OCI-LY3 (cell line): ENCODE results near the gene LILRB3.

Experiments used
- H2AFZ ChIP-seq: fragments of 200-600, 300-600 bp; shearing (Covaris generic); 2 replicates; pipeline ENCODE4 v1.6.0; 2014; ENCODE audit warnings: antibody characterized with exemption, low read depth, low read length
- H3K27ac ChIP-seq: fragments of 200-600, 300-600 bp; sonication (generic); 2 replicates; pipeline ENCODE4 v1.5.1; 2014; ENCODE audit warnings: mild to moderate bottlenecking, low read length, moderate library complexity, mixed read lengths
- H3K27me3 ChIP-seq: fragments of 200-600, 300-600 bp; sonication (generic); 2 replicates; pipeline ENCODE4 v1.6.1; 2014; ENCODE audit warnings: low read depth, low read length, mixed read lengths
- H3K36me3 ChIP-seq: fragments of 200-600, 300-600 bp; sonication (generic); replicated peaks from 2 replicates; pipeline ENCODE3; 2014; ENCODE audit warnings: low read depth, low read length, mixed read lengths
- H3K4me1 ChIP-seq: fragments of 300-600, 200-600 bp; sonication (generic); 2 replicates; pipeline ENCODE4 v1.6.1; 2014; ENCODE audit warnings: low read length, mixed read lengths
- H3K4me2 ChIP-seq: fragments of 200-600, 300-600 bp; sonication (generic); 2 replicates; pipeline ENCODE4 v1.6.1; 2014; ENCODE audit warnings: low read length, mixed read lengths
- H3K4me3 ChIP-seq: fragments of 300-600, 200-600 bp; sonication (generic); 2 replicates; pipeline ENCODE4 v1.5.1; 2014; ENCODE audit warnings: antibody characterized with exemption, mild to moderate bottlenecking, low read length, moderate library complexity
- H3K79me2 ChIP-seq: fragments of 300-600, 200-600 bp; shearing (Covaris generic); 2 replicates; pipeline ENCODE4 v1.6.1; 2014; ENCODE audit warnings: mild to moderate bottlenecking, low read length, mixed read lengths
- H3K9ac ChIP-seq: fragments of 300-600, 200-600 bp; shearing (Covaris generic); 2 replicates; pipeline ENCODE4 v1.6.0; 2014; ENCODE audit warnings: mild to moderate bottlenecking, low read length, moderate library complexity
- H3K9me3 ChIP-seq: fragments of 200-600, 300-600 bp; shearing (Covaris generic); 2 replicates; pipeline ENCODE4 v1.6.1; 2014; ENCODE audit warnings: low read length, mixed read lengths; ENCODE audit not compliant: insufficient read depth
- H4K20me1 ChIP-seq: fragments of 200-600, 300-600 bp; sonication (generic); 2 replicates; pipeline ENCODE4 v1.6.1; 2016; ENCODE audit warnings: low read length, mixed read lengths; ENCODE audit not compliant: insufficient read depth
- EZH2phosphoT487 ChIP-seq: fragments of 200-600 bp; shearing (Covaris generic); IDR thresholded peaks from 2 replicates; pipeline ENCODE4 v1.6.1; 2018; ENCODE audit warnings: antibody characterized with exemption, mixed run types, low read depth
- TF ChIP-seq, protein P1 (sequence below): fragments of 200-600, 300-600 bp; sonication (generic); IDR thresholded peaks from 2 replicates; pipeline ENCODE4 v1.5.1; 2014; ENCODE audit warnings: antibody characterized with exemption, low read length, low read depth

The LILRB3 gene

DNA sequence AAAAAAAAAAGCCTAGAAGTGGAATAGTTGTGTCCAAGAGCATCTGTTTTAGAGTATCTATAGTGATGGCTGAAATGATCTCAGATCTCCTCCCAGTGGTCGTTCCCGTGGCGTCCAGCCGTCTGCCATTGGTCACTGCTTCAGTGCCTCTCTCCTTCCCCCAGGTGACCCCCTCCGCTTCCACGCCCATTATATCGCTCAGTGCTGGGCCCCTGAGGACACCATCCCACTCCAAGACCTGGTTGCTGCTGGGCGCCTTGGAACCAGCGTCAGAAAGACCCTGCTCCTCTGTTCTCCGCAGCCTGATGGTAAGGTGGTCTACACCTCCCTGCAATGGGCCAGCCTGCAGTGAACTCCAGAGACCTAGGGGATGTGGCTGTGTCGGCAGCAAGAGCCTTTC is 29.8 kb downstream of the LILRB3 start:
- TF ChIP-seq, protein P1, sequence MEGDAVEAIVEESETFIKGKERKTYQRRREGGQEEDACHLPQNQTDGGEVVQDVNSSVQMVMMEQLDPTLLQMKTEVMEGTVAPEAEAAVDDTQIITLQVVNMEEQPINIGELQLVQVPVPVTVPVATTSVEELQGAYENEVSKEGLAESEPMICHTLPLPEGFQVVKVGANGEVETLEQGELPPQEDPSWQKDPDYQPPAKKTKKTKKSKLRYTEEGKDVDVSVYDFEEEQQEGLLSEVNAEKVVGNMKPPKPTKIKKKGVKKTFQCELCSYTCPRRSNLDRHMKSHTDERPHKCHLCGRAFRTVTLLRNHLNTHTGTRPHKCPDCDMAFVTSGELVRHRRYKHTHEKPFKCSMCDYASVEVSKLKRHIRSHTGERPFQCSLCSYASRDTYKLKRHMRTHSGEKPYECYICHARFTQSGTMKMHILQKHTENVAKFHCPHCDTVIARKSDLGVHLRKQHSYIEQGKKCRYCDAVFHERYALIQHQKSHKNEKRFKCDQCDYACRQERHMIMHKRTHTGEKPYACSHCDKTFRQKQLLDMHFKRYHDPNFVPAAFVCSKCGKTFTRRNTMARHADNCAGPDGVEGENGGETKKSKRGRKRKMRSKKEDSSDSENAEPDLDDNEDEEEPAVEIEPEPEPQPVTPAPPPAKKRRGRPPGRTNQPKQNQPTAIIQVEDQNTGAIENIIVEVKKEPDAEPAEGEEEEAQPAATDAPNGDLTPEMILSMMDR = no peak
- TF ChIP-seq EZH2phosphoT487 = no peak
- H3K4me3 ChIP-seq = no peak overlapping the region
- no peak overlapping the region for H2AFZ ChIP-seq
- peaks cover 24% of the 10 kb centered on the region for H3K79me2 ChIP-seq
- H3K9me3 ChIP-seq = no peaks in the 10 kb centered on the region
- no peak overlapping the region for H3K27ac ChIP-seq
- no peaks in the 10 kb centered on the region for H3K27me3 ChIP-seq
- H3K4me2 ChIP-seq = no peak overlapping the region
- no peaks in the 10 kb centered on the region for H4K20me1 ChIP-seq
- H3K36me3 ChIP-seq = peaks cover 24% of the 10 kb centered on the region
- peaks cover 15% of the 10 kb centered on the region for H3K4me1 ChIP-seq
- H3K9ac ChIP-seq = no peak overlapping the region

DNA sequence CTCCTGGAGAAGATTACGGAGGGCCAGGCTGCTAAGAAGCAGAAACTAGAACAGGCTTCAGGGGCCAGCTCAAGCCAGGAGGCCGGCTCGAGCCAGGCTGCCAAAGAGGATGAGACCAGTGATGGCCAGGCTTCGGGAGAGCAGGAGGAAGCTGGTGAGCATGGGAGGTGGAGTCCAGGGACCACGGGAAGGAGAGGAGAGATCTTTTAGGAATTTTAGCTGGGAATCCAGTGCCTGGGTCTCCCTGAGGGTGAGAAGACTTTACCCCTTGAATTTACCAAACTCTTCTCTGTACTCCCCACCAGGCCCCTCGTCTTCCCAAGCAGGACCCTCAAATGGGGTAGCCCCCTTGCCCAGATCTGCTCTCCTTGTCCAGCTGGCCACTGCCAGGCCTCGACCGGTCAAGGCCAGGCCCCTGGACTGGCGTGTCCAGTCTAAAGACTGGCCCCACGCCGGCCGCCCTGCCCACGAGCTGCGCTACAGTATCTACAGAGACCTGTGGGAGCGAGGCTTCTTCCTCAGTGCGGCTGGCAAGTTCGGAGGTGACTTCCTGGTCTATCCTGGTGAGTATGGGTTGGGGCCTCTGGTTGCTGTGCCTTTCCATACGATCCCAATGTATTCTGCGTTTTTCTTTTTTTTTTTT is 30.9 kb downstream of the LILRB3 start:
- H4K20me1 ChIP-seq = no peaks in the 10 kb centered on the region
- H3K27ac ChIP-seq = peak overlapping the region; percentile 89; the same call in 1 of the 2 replicates
- H3K4me3 ChIP-seq = peak overlapping the region; percentile 83
- peaks cover 16% of the 10 kb centered on the region for H3K4me1 ChIP-seq
- peak overlapping the region; percentile 78 for H3K9ac ChIP-seq
- H3K27me3 ChIP-seq = no peaks in the 10 kb centered on the region
- H3K4me2 ChIP-seq = peak overlapping the region; percentile 89
- peaks cover 25% of the 10 kb centered on the region for H3K79me2 ChIP-seq
- no peak for TF ChIP-seq EZH2phosphoT487
- TF ChIP-seq, protein P1 = no peak
- no peak overlapping the region for H2AFZ ChIP-seq
- H3K9me3 ChIP-seq = no peaks in the 10 kb centered on the region
- H3K36me3 ChIP-seq = peaks cover 27% of the 10 kb centered on the region

DNA sequence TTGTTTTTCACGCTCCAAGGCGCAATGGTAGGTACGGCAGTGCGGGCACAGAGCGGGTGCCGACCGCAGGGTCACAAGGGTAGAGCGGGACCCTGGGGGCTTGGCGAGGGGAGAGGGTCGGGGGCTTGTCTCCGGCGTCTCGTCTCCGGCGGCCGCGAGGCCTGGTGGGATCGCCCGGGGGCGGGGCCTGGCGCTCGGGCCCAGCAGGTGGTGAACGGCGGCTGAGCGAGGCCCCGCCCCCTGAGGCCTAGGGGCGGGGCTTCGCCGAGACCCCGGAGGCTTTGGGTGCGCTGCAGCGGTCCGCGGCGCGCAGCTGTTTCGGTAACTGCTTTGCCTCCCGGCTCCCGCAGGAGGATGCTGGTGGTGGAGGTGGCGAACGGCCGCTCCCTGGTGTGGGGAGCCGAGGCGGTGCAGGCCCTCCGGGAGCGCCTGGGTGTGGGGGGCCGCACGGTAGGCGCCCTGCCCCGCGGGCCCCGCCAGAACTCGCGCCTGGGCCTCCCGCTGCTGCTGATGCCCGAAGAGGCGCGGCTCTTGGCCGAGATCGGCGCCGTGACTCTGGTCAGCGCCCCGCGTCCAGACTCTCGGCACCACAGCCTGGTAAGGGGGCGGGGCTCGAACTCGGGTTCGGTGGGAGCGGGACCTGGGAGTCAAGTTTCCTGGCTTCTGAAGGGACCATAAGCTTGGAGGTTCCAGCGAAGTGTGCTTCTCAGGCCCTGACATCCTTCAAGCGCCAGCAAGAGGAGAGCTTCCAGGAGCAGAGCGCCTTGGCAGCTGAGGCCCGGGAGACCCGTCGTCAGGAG is 31.6 kb downstream of the LILRB3 start, which contains the start of gene TSEN34:
TSEN34 (plus strand) TSS at position 298 of the 800 bp plus-strand sequence; CDS start at position 355, 57 bp downstream.
- TF ChIP-seq, protein P1 = no peak
- no peak for TF ChIP-seq EZH2phosphoT487
- Histone ChIP-seq H3K27ac (peak within 1 kb of the TSS; percentile 89), H3K36me3 (peaks cover 27% of the 10 kb centered on the region), H3K27me3 (no peaks in the 10 kb centered on the region), H3K4me1 (peaks cover 16% of the 10 kb centered on the region), H3K4me2 (peak within 1 kb of the TSS; percentile 89), H2AFZ (peak within 1 kb of the TSS; percentile 81), H3K9me3 (no peaks in the 10 kb centered on the region), H3K79me2 (peaks cover 25% of the 10 kb centered on the region), H3K9ac (peak within 1 kb of the TSS; percentile 93), H4K20me1 (no peaks in the 10 kb centered on the region), H3K4me3 (peak within 1 kb of the TSS; percentile 83)

DNA sequence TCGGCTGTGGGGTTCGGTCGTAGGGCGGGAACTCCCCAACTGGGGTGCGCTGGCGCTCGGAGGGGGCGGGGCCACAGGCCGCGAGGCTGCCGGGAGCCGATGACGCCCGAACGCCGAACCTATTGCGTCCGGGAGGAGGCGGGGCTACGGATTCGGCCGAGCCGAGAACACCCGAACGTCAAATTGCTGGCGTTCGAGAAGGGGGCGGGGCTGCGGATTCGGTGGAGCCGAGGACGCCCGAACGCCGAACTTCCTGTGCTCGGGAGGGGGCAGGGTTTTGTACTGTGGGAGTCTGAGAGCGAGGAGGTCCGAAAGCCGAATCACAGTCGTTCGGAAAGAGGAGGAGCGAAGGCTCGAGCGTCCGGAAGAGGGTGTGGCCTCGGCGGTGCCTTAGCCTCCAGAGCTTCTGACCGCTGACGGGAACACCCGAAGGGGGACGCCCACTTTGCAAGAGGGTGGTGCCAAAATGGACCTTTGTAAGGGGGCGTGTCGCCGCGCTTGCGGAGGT is 32.2 kb downstream of the LILRB3 start:
- Histone ChIP-seq H3K27me3 (no peaks in the 10 kb centered on the region), H4K20me1 (no peaks in the 10 kb centered on the region), H3K79me2 (peaks cover 25% of the 10 kb centered on the region), H3K9me3 (no peaks in the 10 kb centered on the region), H3K36me3 (peaks cover 26% of the 10 kb centered on the region), H3K4me1 (peaks cover 16% of the 10 kb centered on the region), H3K27ac (peak overlapping the region; percentile 89), H3K4me3 (peak overlapping the region; percentile 83), H3K9ac (peak overlapping the region; percentile 93), H2AFZ (peak overlapping the region; percentile 81), H3K4me2 (peak overlapping the region; percentile 89)
- TF ChIP-seq, protein P1 = no peak
- no peak for TF ChIP-seq EZH2phosphoT487
